GM08714 (cell line): Measurements from ENCODE around the gene ALDH7A1.
"Not testable (repeated sequence)": the region's sequence is repeated elsewhere in the genome, so short reads cannot be mapped to it uniquely, and the experiment has no call there.

Experiments
- H3K4me3 ChIP-seq: fragments of 200-500 bp; sonication (Bioruptor generic); 2 replicates; pipeline ENCODE4 v1.5.1; 2014; ENCODE audit warnings: mild to moderate bottlenecking, low read length, inconsistent platforms
- ZNF274 ChIP-seq: IDR thresholded peaks from 2 replicates; pipeline ENCODE4 v1.6.1; 2012; ENCODE audit warnings: mild to moderate bottlenecking, low read depth, low read length

The ALDH7A1 gene

DNA sequence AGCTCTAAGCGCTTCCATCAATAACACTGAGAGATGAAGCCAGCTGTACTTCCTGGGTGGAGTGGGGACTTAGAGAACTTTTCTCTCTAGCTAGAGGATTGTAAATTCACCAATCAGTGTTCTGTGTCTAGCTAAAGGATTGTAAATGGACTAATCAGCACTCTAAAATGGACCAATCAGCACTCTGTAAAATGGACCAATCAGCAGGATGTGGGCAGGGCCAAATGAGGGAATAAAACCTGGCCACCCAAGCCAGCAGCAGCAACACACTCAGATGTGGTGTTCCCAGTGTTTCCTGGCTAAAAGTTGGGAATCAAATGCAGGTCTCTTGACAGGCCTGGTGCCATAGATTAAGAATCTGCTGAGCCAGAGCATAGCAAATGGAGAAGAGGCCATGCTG is 60.5 kb downstream of the ALDH7A1 start:
- TF ChIP-seq ZNF274: no peak

DNA sequence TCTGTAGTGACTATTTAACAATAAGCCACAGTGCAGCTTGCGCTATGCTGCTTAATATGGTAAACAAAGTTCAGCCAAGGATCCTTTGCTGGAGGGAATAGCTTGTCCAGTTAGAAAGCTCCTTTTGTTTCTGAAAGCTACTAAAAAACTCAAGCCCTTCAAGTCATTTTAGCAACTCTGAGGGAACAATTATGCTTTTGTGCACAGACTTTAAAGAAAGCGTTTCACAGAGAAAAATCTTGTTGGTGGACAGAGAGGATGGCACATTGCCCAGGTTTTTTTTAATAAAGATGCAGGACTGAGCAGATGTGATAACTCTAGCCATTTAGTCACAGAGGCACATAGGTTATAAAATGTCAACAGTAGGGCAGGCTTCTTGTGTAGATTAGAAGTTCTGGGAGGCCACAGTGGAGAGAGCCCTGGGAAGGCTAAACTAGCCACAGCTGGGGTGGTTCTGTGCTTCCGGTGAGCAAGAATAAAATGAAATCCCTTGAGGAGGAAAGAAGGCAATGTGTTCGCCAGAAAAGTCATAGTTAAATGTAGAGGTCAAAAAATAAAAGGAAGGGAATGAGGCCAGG is 63.4 kb downstream of the ALDH7A1 start:
- H3K4me3 ChIP-seq: no peak overlapping the region
- no peak for TF ChIP-seq ZNF274

More for the DNA sequence above, 60.5 kb downstream of the ALDH7A1 start:
- H3K4me3 ChIP-seq: no peak overlapping the region

DNA sequence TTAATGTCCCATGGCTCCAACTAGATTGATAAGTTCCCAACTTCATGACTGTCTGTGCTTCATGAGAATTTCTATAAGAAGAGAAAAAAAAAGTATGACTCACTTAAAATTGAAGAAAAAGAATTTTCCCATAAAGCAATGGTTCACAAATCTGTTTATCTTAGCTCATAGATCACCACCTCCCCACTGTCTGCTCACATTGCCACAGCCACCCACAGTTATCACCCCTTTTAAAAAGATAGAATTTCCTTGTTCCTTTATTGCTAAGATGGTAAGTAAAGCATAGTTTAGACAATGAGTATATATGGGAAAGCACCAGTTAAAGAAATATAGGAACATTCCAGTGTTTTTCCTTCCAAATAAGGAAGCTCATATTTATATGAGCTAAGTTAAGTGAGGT is 67.1 kb downstream of the ALDH7A1 start:
- no peak overlapping the region for H3K4me3 ChIP-seq
- TF ChIP-seq ZNF274: no peak

DNA sequence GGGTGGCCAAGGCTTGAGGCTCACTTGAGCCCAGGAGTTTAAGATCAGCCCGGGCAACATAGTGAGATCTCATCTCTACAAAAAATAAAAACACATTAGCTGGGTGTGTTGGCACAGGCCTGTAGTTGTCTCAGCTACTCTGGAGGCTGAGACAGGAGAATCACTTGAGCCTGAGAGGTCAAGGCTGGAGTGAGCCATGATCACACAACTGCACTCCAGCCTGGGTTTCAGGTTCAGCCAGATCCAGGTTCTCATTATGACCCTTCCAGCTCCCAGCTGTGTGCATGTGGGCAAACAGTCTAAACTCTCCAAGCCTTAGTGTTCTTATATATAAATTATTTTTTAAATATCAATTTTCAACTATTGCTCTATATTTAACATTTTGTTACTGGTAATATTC is 67.9 kb downstream of the ALDH7A1 start:
- no peak overlapping the region for H3K4me3 ChIP-seq
- no peak for TF ChIP-seq ZNF274

- H3K4me3 ChIP-seq: no peak overlapping the region
- no peak for TF ChIP-seq ZNF274
These were observed 68.5 kb downstream of the ALDH7A1 start for GRCh38 chr5:126526493-126526892.

DNA sequence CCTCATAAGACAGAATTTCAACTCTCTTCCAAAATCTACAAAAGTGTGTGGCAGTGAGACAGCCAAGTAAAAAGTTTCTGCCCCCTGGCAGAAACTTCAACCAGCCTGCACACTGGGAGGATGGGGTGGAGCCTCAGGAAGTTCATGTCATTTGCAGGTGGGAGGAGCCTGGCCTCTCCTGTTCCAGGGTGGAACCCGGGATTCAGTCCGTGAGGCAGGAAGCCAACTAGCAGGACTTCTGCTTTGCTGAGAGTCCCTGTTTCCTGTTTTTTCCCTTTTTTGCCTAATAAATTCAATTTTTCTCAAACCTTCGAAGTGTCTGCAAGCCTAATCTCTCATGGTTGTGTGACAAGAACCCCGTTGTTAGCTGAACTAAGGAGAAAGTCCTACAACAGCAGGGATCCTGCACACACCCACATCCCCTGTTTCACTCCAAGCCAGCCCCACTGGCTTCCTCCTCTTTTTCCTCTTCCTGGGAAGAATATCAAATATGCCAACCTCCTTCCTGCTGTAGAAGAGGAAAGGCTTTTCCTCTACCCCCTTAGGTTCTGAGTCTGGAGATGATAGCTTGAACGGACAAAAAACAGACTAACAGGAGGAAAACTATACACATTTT is 69.3 kb downstream of the ALDH7A1 start:
- H3K4me3 ChIP-seq: no peak overlapping the region
- no peak for TF ChIP-seq ZNF274

GRCh38 chr5:126523818-126524510 is 71.1 kb downstream of the ALDH7A1 start:
- no peak overlapping the region for H3K4me3 ChIP-seq
- no peak for TF ChIP-seq ZNF274

DNA sequence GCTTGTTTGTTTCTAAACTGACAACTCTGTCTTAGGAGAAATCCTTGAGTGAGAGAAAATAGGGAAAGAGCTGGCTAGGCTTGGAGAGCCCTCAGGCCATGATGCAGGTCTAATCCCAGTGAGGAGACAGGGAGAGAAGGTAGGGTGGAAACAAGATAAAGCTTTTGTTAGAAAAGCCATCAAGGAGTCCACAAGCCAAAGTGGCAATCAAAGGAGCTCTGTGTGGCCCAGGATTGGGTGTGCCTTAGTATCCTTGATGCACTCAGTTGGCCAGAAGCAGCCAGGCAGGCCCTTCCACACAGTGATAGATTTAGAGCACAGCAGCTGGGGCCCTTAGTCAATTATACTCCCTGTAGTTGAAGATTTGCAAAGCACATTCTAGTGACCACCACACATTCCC is 73.9 kb downstream of the ALDH7A1 start:
- H3K4me3 ChIP-seq: no peak overlapping the region
- no peak for TF ChIP-seq ZNF274

GRCh38 chr5:126520593-126520953 is 74.4 kb downstream of the ALDH7A1 start:
- H3K4me3 ChIP-seq: no peak overlapping the region
- no peak for TF ChIP-seq ZNF274

GRCh38 chr5:126519637-126520592 is 75.1 kb downstream of the ALDH7A1 start:
- no peak for TF ChIP-seq ZNF274
- H3K4me3 ChIP-seq: no peak overlapping the region

- H3K4me3 ChIP-seq: not testable (repeated sequence)
These were observed 75.8 kb downstream of the ALDH7A1 start for GRCh38 chr5:126519223-126519622.

GRCh38 chr5:126516852-126517251 is 78.2 kb downstream of the ALDH7A1 start:
- H3K4me3 ChIP-seq: no peak overlapping the region
- TF ChIP-seq ZNF274: no peak

DNA sequence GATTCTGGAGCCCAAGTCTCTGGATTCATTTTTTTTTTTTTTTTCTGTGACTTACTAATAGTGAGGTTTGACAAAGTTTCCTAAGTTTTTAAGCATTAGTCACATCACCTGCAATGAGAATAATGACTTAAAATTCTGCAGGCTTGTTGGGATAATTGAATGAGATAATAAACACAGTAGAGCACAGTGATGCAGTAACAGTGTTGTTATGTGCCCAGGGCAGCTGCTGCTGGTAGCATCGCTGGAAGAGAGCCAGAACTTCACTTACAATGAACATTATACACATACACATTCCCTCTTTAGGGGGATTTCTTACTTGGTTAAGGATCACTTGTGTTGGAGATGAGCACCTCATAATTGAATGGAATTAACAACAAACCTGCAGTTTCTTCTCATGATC is 78.9 kb downstream of the ALDH7A1 start:
- no peak for TF ChIP-seq ZNF274
- no peak overlapping the region for H3K4me3 ChIP-seq

DNA sequence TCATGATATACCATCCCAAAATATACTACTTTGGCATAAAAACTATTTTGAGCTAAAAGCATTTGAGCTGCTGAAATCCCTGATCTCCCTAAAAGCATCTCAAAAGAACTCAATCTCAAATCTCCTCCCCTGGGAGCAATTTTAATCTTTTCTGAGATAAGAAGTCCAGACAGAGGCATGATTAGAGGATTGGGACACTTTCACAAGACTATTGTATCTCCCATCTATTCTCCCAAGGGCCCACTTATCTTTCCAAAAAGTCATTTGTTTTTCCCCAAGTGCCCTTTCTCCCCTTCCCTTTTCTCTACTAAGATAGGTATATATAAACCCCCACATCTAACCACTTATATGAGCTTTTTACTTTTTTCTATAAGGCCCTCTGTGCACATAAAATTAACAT is 79.7 kb downstream of the ALDH7A1 start:
- no peak overlapping the region for H3K4me3 ChIP-seq
- TF ChIP-seq ZNF274: no peak

DNA sequence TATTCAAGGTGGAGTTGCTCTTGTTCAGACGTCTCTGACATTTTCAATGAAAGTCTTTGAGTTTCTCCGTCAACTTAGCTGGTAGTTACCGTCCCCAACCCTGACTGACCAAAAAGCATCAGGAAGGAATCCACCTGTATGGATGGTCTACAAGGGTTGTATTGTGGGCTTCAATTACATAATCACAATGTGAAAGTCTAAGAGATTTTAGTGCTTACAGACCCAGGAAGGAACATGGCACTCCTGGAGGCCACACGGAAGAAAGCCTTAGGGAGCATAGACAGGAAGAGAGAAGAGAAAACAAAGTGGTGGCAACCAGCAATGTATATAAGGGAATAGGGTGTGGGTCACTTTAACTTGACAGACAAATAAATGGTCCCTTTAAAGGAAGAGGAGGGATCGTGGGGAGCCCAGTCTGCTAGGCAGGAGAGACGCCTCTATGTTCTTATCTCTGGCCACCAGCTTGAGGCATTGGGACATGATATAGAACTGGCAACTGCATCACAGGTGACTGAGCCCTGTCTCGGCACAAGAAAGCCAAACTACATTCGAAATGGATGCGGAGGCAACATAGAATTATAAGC is 80.4 kb downstream of the ALDH7A1 start:
- no peak overlapping the region for H3K4me3 ChIP-seq
- TF ChIP-seq ZNF274: no peak
